Hepatocyte (in vitro differentiated cells): Measurements from ENCODE around the gene MSMB. TPM values are rescaled to one million over a fixed set of nuclear protein-coding genes. Genes with fewer than 3 reads are reported as not detected.
"Not testable (repeated sequence)": the region's sequence is repeated elsewhere in the genome, so short reads cannot be mapped to it uniquely, and the experiment has no call there.

Experiments used
- DNase-seq: peaks from one replicate; pipeline ENCODE4 v3.0.0-alpha.2; 2016; ENCODE audit warnings: low spot score
- H2AFZ ChIP-seq: fragments of 200-600 bp; sonication (generic); 2 replicates; pipeline ENCODE4 v1.6.0; 2016; ENCODE audit warnings: antibody characterized with exemption, mild to moderate bottlenecking
- H3K27ac ChIP-seq: fragments of 200-600 bp; sonication (generic); 2 replicates; pipeline ENCODE4 v1.5.1; 2016; ENCODE audit warnings: mild to moderate bottlenecking
- H3K27me3 ChIP-seq: fragments of 200-600 bp; sonication (generic); 2 replicates; pipeline ENCODE4 v1.6.1; 2016
- H3K36me3 ChIP-seq: fragments of 200-600 bp; sonication (generic); replicated peaks from 2 replicates; pipeline ENCODE4 v1.5.1; 2016; ENCODE audit warnings: low read depth; ENCODE audit not compliant: insufficient read depth
- H3K4me1 ChIP-seq: fragments of 200-600 bp; sonication (generic); 2 replicates; pipeline ENCODE4 v1.5.1; 2016; ENCODE audit warnings: mild to moderate bottlenecking, moderate library complexity; ENCODE audit not compliant: insufficient read depth
- H3K4me2 ChIP-seq: fragments of 200-600 bp; sonication (generic); 2 replicates; pipeline ENCODE4 v1.6.0; 2016
- H3K4me3 ChIP-seq: fragments of 200-600 bp; sonication (generic); 2 replicates; pipeline ENCODE4 v1.5.1; 2016; ENCODE audit warnings: mild to moderate bottlenecking
- H3K79me2 ChIP-seq: fragments of 200-600 bp; sonication (generic); 2 replicates; pipeline ENCODE4 v1.6.0; 2017; ENCODE audit warnings: mild to moderate bottlenecking
- H3K9me2 ChIP-seq: fragments of 200-600 bp; sonication (generic); replicated peaks from 2 replicates; pipeline ENCODE4 v1.6.0; 2017; ENCODE audit warnings: mild to moderate bottlenecking; ENCODE audit not compliant: insufficient read depth
- H3K9me3 ChIP-seq: fragments of 200-600 bp; sonication (generic); 2 replicates; pipeline ENCODE4 v1.5.1; 2016; ENCODE audit warnings: low read depth, mild to moderate bottlenecking
- H4K20me1 ChIP-seq: fragments of 200-600 bp; sonication (generic); 2 replicates; pipeline ENCODE4 v1.6.0; 2016; ENCODE audit warnings: mild to moderate bottlenecking; ENCODE audit not compliant: insufficient read depth, poor library complexity, severe bottlenecking
- CTCF ChIP-seq: fragments of 200-600 bp; sonication (generic); IDR thresholded peaks from 2 replicates; pipeline ENCODE4 v1.5.1; 2016; ENCODE audit warnings: antibody characterized with exemption, mild to moderate bottlenecking; ENCODE audit not compliant: poor library complexity
- EZH2 ChIP-seq: fragments of 200-600 bp; sonication (generic); IDR thresholded peaks from 2 replicates; pipeline ENCODE4 v1.6.1; 2016; ENCODE audit warnings: antibody characterized with exemption, mild to moderate bottlenecking, borderline replicate concordance
- EZH2phosphoT487 ChIP-seq: fragments of 200-600 bp; sonication (generic); IDR thresholded peaks from one replicate; pipeline ENCODE4 v1.6.1; 2018; ENCODE audit warnings: antibody characterized with exemption, mild to moderate bottlenecking, low read depth, moderate library complexity; ENCODE audit not compliant: unreplicated experiment, severe bottlenecking
- WGBS: methylation state at CpG from one replicate; pipeline ENCODE4 v1.1.6; 2016; ENCODE audit warnings: low lambda C conversion rate; ENCODE audit errors: missing lambda C conversion rate; 5-methylcytosine and 5-hydroxymethylcytosine counted together
- polyA plus RNA-seq: library from polyadenylated mRNA; unstranded; fragments of >200 nt; fragmentation: Nextera tagmentation; extraction: Ambion mirVana; gene quantifications from 2 replicates; pipeline ENCODE4 v1.2.1, GENCODE V29; 2016
- total RNA-seq: library from RNA; depleted of rRNA; stranded (reverse); fragments of >200 nt; gene quantifications from 2 replicates; pipeline ENCODE4 v1.2.3, GENCODE V29; 2014

Gene MSMB
- total and polyA plus RNA-seq, 2 experiments from 2014 or later, result 2.2 to 11.0 TPM

GRCh38 chr10:46000538-46000937 lies 45.5 kb downstream of the MSMB start:
- no peaks in the 10 kb centered on the region for H3K9me3 ChIP-seq
- no peak overlapping the region for H3K4me3 ChIP-seq
- H3K4me1 ChIP-seq, result peaks cover 6% of the 10 kb centered on the region
- no peaks in the 10 kb centered on the region for H3K36me3 ChIP-seq
- peaks cover 3% of the 10 kb centered on the region for H3K79me2 ChIP-seq
- DNase-seq, result no peak
- no peak overlapping the region for H3K4me2 ChIP-seq
- WGBS, result 91% methylated on average over 1 of the region's 1 CpG
- H3K9me2 ChIP-seq, result no peaks in the 10 kb centered on the region
- no peak overlapping the region for H2AFZ ChIP-seq
- no peak overlapping the region for H3K27ac ChIP-seq
- H3K27me3 ChIP-seq, result no peaks in the 10 kb centered on the region
- no peak for TF ChIP-seq EZH2phosphoT487
- no peak for TF ChIP-seq EZH2
- no peak for TF ChIP-seq CTCF
- H4K20me1 ChIP-seq, result no peaks in the 10 kb centered on the region

GRCh38 chr10:45999955-46000354 lies 46.1 kb downstream of the MSMB start:
- not testable (repeated sequence) for H3K4me1 ChIP-seq, H3K79me2 ChIP-seq, H3K36me3 ChIP-seq, H3K9me2 ChIP-seq, H3K27me3 ChIP-seq, H4K20me1 ChIP-seq, H3K4me3 ChIP-seq, H3K9me3 ChIP-seq, DNase-seq, H3K4me2 ChIP-seq, H2AFZ ChIP-seq, H3K27ac ChIP-seq
- WGBS, result 97% methylated on average over 5 of the region's 5 CpGs

- Histone ChIP-seq H3K27me3 (no peaks in the 10 kb centered on the region), H2AFZ (no peak overlapping the region), H3K27ac (no peak overlapping the region), H3K9me3 (no peaks in the 10 kb centered on the region), H3K9me2 (no peaks in the 10 kb centered on the region), H4K20me1 (no peaks in the 10 kb centered on the region), H3K79me2 (peaks cover 3% of the 10 kb centered on the region), H3K36me3 (no peaks in the 10 kb centered on the region), H3K4me1 (peaks cover 2% of the 10 kb centered on the region), H3K4me3 (no peak overlapping the region), H3K4me2 (no peak overlapping the region)
- DNase-seq, result no peak
- no peak for TF ChIP-seq EZH2
- TF ChIP-seq CTCF, result no peak
- no peak for TF ChIP-seq EZH2phosphoT487
- WGBS, result 67% methylated on average over 5 of the region's 5 CpGs
Observed at GRCh38 chr10:45997994-45998763, 47.9 kb downstream of the MSMB start.

- Histone ChIP-seq H3K9me2 (no peaks in the 10 kb centered on the region), H3K36me3 (no peaks in the 10 kb centered on the region), H3K9me3 (no peaks in the 10 kb centered on the region), H2AFZ (no peak overlapping the region), H3K4me3 (no peak overlapping the region), H3K79me2 (peaks cover 3% of the 10 kb centered on the region), H3K4me1 (peaks cover 2% of the 10 kb centered on the region), H3K27me3 (no peaks in the 10 kb centered on the region), H4K20me1 (no peaks in the 10 kb centered on the region), H3K4me2 (no peak overlapping the region), H3K27ac (no peak overlapping the region)
- no peak for TF ChIP-seq EZH2phosphoT487
- no peak for TF ChIP-seq CTCF
- TF ChIP-seq EZH2, result no peak
- no peak for DNase-seq
- WGBS, result 96% methylated on average over 4 of the region's 4 CpGs
Observed at GRCh38 chr10:45997557-45997956, 48.5 kb downstream of the MSMB start.

GRCh38 chr10:45985590-45985989 lies 60.5 kb downstream of the MSMB start:
- H3K79me2 ChIP-seq, H2AFZ ChIP-seq, H3K27me3 ChIP-seq, H3K4me1 ChIP-seq, H3K36me3 ChIP-seq, H3K4me2 ChIP-seq, DNase-seq, H3K9me3 ChIP-seq, H3K9me2 ChIP-seq, H4K20me1 ChIP-seq, H3K4me3 ChIP-seq: not testable (repeated sequence)
- peak overlapping the region; percentile 60 for H3K27ac ChIP-seq
- WGBS, result 79% methylated on average over 3 of the region's 3 CpGs

- not testable (repeated sequence) for H4K20me1 ChIP-seq, H3K4me1 ChIP-seq, H3K4me2 ChIP-seq, H3K27me3 ChIP-seq, DNase-seq, H3K36me3 ChIP-seq, H3K27ac ChIP-seq, H3K4me3 ChIP-seq, H3K79me2 ChIP-seq, H2AFZ ChIP-seq, H3K9me2 ChIP-seq, H3K9me3 ChIP-seq
- WGBS, result 98% methylated on average over 2 of the region's 2 CpGs
Observed at GRCh38 chr10:45984473-45984872, 61.6 kb downstream of the MSMB start.
